A549 (cell line): ENCODE measurements around the gene ACOT11.

Experiments
- CBX2 ChIP-seq: fragments of 200-600 bp; sonication (generic); IDR thresholded peaks from 2 replicates; pipeline ENCODE4 v1.6.1; 2016; ENCODE audit warnings: low read depth, mild to moderate bottlenecking, borderline replicate concordance
- CHD2 ChIP-seq: fragments of 150-350 bp; IDR thresholded peaks from 2 replicates; pipeline ENCODE4 v1.6.1; 2014; ENCODE audit warnings: low read length; ENCODE audit not compliant: partially characterized antibody
- CTCF ChIP-seq: fragments of >200 bp; sonication (Bioruptor Twin); formaldehyde crosslinking; IDR thresholded peaks from 3 replicates; pipeline ENCODE4 v1.5.1; 2016
- EHF ChIP-seq: fragments of 250-450 bp; sonication (Bioruptor Pico); IDR thresholded peaks from 2 replicates; pipeline ENCODE4 v1.5.0; 2020; ENCODE audit warnings: mild to moderate bottlenecking
- FOSB ChIP-seq: fragments of 250-450 bp; sonication (Bioruptor Pico); IDR thresholded peaks from 2 replicates; pipeline ENCODE4 v1.5.0; 2020; ENCODE audit warnings: mild to moderate bottlenecking, moderate library complexity
- MAX ChIP-seq: IDR thresholded peaks from 2 replicates; pipeline ENCODE4 v1.6.1; 2012
- MYC ChIP-seq: IDR thresholded peaks from 2 replicates; pipeline ENCODE4 v1.6.1; 2012; ENCODE audit warnings: mild to moderate bottlenecking, inconsistent platforms, low read length, improper control_type of control experiment, borderline replicate concordance
- POLR2A ChIP-seq: IDR thresholded peaks from 2 replicates; pipeline ENCODE4 v1.6.1; 2012; ENCODE audit warnings: mild to moderate bottlenecking, low read length
- RAD21 ChIP-seq, 2 experiments: fragments of >200 bp in 1 of 2; sonication (Bioruptor Twin) in 1 of 2; formaldehyde crosslinking in 1 of 2; IDR thresholded peaks in 1 of 2; conservative IDR thresholded peaks in 1 of 2; 2 replicates in 1 of 2; 3 replicates in 1 of 2; pipeline ENCODE4 v1.6.1; 2012 to 2018; ENCODE audit warnings: inconsistent platforms in 1 of 2
- REST ChIP-seq: fragments of 200-600 bp; sonication (generic); IDR thresholded peaks from 2 replicates; pipeline ENCODE4 v1.6.1; 2016; ENCODE audit warnings: antibody characterized with exemption, mild to moderate bottlenecking, moderate library complexity
- RFX5 ChIP-seq: fragments of 450-650 bp; IDR thresholded peaks from 2 replicates; pipeline ENCODE4 v1.7.1; 2014; ENCODE audit warnings: antibody characterized with exemption, mild to moderate bottlenecking, moderate library complexity
- USF2 ChIP-seq: fragments of 450-650 bp; IDR thresholded peaks from 2 replicates; pipeline ENCODE4 v1.6.1; 2014; ENCODE audit warnings: antibody characterized with exemption

GRCh38 chr1:54565113-54565501, 17.1 kb downstream of the ACOT11 start:
- no peak for TF ChIP-seq MAX
- no peak for TF ChIP-seq CTCF
- TF ChIP-seq REST = no peak
- TF ChIP-seq POLR2A = no peak
- no peak for TF ChIP-seq USF2
- no peak for TF ChIP-seq FOSB (CRISPR knock-in tag)
- no peak for TF ChIP-seq RAD21 (conservative IDR thresholded peaks at IDR 0.05 in 1 of 2, IDR thresholded peaks at IDR 0.05 in 1 of 2)
- no peak for TF ChIP-seq MYC
- no peak for TF ChIP-seq CHD2
- no peak for TF ChIP-seq RFX5
- TF ChIP-seq EHF (CRISPR knock-in tag) = no peak
- no peak for TF ChIP-seq CBX2
